ENCODE data around the gene U2AF1L4. TPM values are rescaled to one million over a fixed set of nuclear protein-coding genes. Genes with fewer than 3 reads are reported as not detected.

U2AF1L4 gene
- polyA plus RNA-seq (ENCODE audit: insufficient read length in 12 of 12): 10 to 100 TPM in 11 of 12 donors, not detected in 1; 10.6 to 36.2 (median 13.0) TPM
- long read RNA-seq, donor 1, partial matches to known transcripts: 0 of 1 reads
- long read RNA-seq, donor 1, other reads (novel, unspliced or antisense): 0 of 1 reads
- long read RNA-seq, donor 2: 0 reads
- long read RNA-seq, donor 3: 0 reads
- long read RNA-seq, donor 4, partial matches to known transcripts: 0 of 1 reads
- long read RNA-seq, donor 4, other reads (novel, unspliced or antisense): 0 of 1 reads
- long read RNA-seq, donor 5, partial matches to known transcripts: 0 of 2 reads
- long read RNA-seq, donor 5, other reads (novel, unspliced or antisense): 0 of 2 reads
- long read RNA-seq, donor 6, partial matches to known transcripts: 0 of 1 reads
- long read RNA-seq, donor 6, other reads (novel, unspliced or antisense): 0 of 1 reads
- long read RNA-seq, donor 7: 0 reads
- long read RNA-seq, donor 8, partial matches to known transcripts: 0 of 2 reads
- long read RNA-seq, donor 8, other reads (novel, unspliced or antisense): 0 of 2 reads
- long read RNA-seq, donor 9, partial matches to known transcripts: 0 of 1 reads
- long read RNA-seq, donor 9, other reads (novel, unspliced or antisense): 0 of 1 reads
- long read RNA-seq, donor 10, partial matches to known transcripts: 0 of 2 reads
- long read RNA-seq, donor 10, other reads (novel, unspliced or antisense): 0 of 2 reads
- long read RNA-seq, donor 11: 0 reads

DNA sequence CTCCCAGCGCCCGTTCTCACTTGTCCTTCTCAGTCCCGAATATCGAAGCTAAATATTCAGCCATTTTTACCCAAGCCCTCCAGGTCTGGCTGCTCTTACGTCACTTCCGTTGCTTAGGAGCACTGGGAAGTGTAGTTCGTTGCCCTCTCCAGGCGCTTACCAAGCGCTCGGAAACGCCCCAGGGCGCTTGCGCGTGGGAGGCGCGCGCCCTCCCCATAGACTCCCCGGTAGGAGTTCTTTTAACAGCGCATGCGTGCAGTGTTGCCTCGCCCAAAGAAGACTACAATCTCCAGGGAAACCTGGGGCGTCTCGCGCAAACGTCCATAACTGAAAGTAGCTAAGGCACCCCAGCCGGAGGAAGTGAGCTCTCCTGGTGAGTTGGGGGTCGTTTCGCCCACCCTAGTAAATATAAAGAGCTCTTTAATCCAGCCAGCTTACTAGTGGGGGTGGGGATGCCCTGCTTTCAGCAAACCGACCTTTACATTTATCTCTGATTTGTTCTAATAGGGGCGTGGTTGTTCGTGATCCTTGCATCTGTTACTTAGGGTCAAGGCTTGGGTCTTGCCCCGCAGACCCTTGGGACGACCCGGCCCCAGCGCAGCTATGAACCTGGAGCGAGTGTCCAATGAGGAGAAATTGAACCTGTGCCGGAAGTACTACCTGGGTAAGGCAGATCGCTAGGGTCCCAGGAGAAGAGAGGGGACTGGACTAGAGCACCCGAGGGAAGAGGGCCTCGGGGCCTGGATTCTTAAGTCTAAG, at the start of gene U2AF1L4, which contains the start of gene PSENEN:
TSS of gene U2AF1L4 (minus strand) at position 91 of the 759 bp plus-strand sequence. CDS start at position 64, 27 bp downstream.
TSS of gene PSENEN (plus strand) at position 324 of the 759 bp plus-strand sequence. CDS start at position 604, 280 bp downstream.
- DNase-seq: peak; percentile 100

DNA sequence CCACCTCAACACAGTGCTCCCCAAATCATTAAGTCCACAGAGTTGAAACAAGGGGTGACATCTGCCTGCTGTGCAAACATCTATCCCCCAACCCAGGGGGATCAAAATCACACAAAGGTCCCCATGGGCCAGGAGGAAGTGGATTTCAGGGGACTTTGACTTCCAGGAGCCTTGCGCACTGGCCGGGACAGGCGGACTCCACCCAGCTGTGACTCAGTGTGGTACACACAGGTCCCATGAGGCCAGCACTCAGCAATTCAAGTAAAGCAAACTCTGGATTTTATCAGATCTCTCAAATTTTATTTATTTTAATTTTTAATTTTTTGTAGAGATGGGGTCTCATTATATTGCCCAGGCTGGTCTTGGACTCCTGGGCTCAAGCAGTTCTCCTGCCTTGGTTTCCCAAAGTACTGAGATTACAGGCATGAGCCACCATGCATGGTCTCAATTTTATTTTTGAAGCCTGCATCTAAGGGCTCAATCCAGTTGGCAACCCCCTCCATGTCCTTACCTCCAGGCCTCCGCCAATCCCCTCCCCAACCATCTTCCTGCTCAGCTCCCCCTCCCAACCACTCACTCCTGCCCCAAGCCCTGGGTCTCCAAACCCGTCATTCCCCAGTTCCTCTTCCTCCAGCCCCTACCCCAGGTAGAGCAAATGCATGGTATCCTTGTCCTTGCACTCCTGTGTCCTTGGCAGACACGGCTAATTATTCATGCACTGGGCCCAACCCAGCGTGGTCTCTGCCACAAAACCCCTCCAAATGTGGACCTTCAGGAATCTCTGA, 48.4 kb upstream of the U2AF1L4 start:
- no peak for DNase-seq

GRCh38 chr19:35792888-35793287, 47.7 kb upstream of the U2AF1L4 start:
- DNase-seq: no peak

DNA sequence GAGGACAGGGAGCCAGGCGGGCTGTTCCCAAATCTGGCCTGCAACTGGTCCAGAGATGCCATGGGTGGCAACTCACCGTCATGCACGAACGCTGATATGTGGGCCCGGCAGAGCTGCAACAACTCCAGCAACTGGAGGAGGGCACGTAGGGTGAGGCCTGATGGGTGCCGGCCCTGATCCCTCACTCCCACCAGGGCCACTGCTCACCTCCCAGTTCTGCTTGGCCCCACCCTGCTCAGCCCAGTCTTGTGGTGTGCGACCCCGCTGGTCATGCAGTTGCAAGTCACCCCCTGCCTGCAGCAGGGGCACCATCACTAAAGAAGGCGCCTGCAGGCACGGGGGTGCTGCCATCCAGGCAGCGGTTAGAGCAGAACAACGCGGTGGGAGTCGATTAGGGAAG, 47.1 kb upstream of the U2AF1L4 start:
- no peak for DNase-seq

DNA sequence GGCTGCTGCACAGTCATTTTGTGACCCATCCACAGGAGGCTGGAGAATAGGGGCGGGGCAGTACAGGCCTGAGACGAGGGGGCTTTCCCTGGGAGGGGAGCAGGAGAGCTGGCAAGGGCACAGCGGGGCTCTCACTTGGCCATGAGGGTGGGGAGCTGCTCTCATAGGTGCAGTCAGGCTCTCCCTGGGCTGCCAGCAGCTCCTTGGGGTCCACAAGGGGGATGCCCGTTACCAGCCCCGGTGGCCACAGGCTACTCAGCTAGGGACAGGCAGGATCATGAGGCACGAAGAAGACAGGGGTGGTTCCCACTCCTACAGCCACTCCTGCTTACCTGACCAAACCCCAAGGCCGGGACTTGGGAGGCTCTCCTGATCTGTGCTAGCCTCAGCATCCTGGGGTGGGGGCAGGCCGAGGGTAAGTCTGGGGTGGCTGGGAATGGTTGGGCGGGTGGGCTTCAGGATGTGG, 46.6 kb upstream of the U2AF1L4 start:
- no peak for DNase-seq

- DNase-seq: no peak
Observed at GRCh38 chr19:35790981-35791813, 46.0 kb upstream of the U2AF1L4 start.

DNA sequence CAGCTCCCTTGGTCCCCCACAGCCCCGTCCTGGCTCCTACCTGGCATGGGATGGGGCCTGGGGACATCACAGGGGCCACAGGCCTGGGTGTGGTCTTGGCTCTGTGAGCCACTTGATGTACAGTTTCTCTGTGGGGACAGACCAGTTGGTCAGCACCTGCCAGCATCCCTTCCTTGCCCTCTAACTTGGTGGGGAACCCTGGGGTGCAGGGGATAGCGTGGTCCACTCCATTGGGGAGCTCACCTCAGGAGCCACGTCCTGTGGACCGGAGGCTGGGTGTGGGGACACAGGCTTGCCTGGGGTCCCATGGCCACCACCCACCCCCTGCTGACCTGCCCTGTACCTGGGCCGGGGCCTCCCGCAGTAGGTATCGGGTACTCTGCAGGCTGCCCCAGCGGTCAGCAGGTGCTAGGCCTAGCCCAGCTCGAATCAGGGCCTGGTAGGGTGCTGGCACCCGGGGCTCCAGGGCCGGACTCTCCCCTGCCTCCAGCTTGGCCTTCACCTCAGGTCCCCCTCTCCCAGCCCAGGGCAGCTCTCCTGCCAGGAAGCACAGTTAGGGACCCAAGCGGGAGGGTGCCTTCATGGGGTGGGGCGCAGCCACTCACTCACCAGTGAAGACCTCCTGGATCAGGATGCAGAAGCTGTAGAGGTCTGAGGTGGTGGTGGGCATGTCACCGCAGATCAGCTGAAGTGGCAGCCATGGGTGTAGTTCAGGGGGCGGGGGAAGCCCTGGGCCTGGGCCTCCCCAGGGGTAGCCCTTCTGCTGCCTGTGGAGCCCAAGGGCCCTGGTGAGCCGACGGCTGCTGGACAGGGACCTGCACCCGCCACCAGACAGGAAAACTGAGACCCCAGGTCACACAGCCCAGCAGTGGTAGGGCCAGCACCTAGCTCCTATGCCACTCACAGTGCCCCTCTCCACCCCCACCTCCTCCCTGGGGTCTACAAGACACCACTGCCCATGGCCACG, 45.0 kb upstream of the U2AF1L4 start:
- no peak for DNase-seq

DNA sequence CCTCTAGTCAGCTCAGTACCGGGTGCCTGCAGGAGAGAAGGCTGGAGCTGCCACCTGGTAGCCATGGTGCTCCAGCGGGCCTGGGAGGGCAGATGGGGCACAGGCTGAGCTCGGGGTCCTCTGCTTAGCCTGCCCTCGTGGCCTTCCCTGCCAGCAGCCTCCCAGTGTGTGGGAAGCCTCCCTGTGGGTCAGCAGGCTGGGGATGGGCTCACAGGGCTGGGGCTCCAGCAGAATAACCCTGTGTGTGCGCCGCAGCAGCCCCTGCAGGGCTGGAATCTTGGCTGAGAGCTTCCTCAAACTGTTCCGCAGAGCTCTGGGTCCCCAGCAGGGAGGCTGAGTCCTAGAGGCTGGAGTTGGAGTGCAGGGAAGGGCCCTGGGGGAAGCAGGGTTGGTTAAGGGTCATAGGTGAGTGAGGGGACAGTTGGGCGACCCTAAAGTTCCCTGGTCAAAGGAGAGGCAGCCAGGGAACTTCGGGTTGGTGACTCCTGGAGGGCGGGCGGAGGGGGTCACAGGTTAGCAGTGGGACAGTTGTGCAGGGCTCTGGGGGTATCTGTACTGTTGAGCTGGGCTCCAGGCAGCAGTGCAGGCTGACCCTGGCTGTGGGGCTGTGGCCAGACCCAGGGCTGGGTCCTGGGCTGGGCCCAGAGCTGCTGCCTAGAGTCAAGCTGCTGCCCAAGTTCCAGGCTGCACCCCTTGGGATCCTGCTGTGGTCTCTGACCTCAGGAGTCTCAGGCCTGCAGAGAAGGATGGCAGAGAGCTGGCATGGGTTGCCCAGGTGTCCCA, 44.2 kb upstream of the U2AF1L4 start:
- DNase-seq: no peak

- DNase-seq: no peak
Observed at GRCh38 chr19:35788205-35788960, 43.2 kb upstream of the U2AF1L4 start.

DNA sequence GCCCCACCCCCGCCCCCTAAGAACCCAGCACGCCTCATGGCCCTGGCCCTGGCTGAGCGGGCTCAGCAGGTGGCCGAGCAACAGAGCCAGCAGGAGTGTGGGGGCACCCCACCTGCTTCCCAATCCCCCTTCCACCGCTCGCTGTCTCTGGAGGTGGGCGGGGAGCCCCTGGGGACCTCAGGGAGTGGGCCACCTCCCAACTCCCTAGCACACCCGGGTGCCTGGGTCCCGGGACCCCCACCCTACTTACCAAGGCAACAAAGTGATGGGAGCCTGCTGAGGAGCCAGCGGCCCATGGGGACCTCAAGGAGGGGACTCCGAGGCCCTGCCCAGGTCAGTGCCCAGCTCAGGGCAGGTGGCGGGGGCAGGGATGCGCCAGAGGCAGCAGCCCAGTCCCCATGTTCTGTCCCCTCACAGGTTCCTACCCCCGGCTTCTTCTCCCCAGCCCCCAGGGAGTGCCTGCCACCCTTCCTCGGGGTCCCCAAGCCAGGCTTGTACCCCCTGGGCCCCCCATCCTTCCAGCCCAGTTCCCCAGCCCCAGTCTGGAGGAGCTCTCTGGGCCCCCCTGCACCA, 42.1 kb upstream of the U2AF1L4 start:
- DNase-seq: no peak

- no peak for DNase-seq
Observed at GRCh38 chr19:35786299-35787160, 41.3 kb upstream of the U2AF1L4 start.

DNA sequence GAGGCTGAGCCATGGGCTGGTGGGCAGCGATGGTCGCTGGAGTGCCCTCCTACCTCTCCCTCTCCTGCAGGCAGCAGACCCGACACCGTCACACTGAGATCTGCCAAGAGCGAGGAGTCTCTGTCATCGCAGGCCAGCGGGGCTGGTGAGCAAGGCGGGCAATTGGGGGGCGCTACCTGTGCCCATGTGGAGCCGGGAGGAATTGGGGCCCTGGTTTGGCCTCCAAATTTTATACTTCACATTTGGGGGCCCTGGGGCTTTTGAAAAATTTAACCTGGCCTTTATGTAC, 40.1 kb upstream of the U2AF1L4 start:
- DNase-seq: no peak

DNA sequence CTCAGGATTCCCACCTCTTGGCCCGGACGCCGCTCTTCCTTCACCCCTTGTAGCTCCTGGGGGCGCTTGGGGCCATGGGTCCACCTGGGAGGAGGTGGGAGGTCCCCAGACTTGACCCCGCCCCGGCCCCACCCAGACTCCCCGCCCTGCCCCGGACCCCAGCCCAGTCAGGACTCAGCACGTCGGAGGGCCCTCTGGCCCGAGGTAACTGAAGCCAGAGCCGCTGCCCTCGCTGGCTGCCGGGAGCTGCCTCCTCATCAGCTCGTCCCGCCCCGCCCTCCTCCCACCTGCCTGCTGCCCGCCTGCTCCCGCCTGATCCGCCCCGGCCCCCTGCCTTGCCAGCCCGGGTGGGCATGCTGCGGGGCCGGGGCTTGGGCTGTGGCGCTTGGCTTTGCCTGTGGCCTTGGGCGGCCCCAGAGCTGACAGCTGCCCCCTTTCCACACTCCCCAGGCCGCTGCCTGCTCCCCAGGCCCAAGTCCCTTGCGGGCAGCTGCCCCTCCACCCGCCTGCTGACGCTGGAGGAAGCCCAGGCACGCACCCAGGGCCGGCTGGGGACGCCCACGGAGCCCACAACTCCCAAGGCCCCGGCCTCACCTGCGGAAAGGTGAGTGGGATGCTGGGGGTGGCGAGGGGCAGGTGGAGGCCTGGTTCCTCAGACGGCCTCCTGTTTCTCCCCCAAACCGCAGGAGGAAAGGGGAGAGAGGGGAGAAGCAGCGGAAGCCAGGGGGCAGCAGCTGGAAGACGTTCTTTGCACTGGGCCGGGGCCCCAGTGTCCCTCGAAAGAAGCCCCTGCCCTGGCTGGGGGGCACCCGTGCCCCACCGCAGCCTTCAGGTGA, 39.5 kb upstream of the U2AF1L4 start:
- no peak for DNase-seq

DNA sequence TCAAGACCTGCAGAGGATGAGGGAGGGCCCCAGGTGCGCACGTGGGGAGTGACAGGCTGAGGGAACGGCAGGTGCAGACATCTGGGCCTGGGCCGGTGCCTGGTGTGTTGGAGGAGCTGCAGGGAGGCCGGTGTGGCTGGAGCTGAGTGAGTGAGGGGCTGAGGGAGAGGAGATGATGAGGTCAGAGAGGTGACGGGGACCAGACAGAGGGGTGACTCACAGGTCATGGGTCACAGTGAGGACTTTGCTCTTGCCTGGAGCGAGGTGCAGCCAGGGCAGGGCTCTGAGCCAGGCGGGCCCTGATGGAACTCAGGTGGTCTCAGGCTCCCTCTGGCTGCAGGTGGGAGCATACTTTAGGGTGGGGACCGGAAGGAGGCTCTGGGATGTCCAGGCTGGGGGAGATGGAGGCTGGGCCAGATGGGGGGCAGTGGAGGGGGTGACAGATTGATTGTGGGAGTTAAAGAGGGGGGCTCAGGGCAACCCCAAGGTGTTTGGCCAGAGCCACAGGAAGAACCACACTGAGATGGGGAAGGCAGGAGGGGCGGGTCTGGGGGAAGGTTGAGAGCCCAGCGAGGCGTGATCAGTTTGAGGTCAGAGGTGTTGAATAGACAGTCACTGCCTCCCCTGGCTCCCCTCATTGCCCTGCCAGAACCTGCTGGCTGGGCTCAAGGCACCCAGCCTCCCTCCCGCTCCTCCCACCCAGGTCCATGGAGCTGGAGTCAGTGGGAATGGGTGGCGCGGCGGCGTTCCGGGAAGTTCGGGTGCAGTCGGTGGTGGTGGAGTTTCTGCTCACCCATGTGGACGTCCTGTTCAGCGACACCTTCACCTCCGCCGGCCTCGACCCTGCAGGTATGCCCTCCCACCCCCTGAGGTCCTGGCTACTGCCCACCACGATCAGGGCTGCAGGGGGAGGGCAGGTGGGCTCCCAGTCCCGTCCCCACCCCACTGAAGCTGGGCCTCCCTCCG, 38.5 kb upstream of the U2AF1L4 start:
- DNase-seq: no peak

All from muscle of arm (tissue), 14 donors.